NK-92 (cell line): ENCODE data around the gene LRRFIP1.
"Not testable (repeated sequence)": the region's sequence is repeated elsewhere in the genome, so short reads cannot be mapped to it uniquely, and the experiment has no call there.

Experiments used
- DNase-seq: peaks from one replicate; lab custom pipeline; 2025; ENCODE audit not compliant: unreplicated experiment; lab: John Stamatoyannopoulos, UW

The LRRFIP1 gene

GRCh38 chr2:237765875-237766274, 138.5 kb downstream of the LRRFIP1 start:
- no peak for DNase-seq

- DNase-seq: no peak
Measured at GRCh38 chr2:237766340-237766739, 139.0 kb downstream of the LRRFIP1 start.

GRCh38 chr2:237772513-237772912, 145.1 kb downstream of the LRRFIP1 start:
- DNase-seq: no peak

- no peak for DNase-seq
Measured at GRCh38 chr2:237773826-237774225, 146.4 kb downstream of the LRRFIP1 start.

- DNase-seq: no peak
Measured at GRCh38 chr2:237774811-237775553, 147.6 kb downstream of the LRRFIP1 start.

- no peak for DNase-seq
Measured at GRCh38 chr2:237779521-237779920, 152.1 kb downstream of the LRRFIP1 start.

GRCh38 chr2:237782181-237782580, 154.8 kb downstream of the LRRFIP1 start:
- DNase-seq: no peak

- DNase-seq: not testable (repeated sequence)
Measured at GRCh38 chr2:237783678-237784077, 156.3 kb downstream of the LRRFIP1 start.

- no peak for DNase-seq
Measured at GRCh38 chr2:237786936-237787335, 159.5 kb downstream of the LRRFIP1 start.

GRCh38 chr2:237790353-237790752, 163.0 kb downstream of the LRRFIP1 start:
- no peak for DNase-seq

- no peak for DNase-seq
Measured at GRCh38 chr2:237791977-237792727, 164.8 kb downstream of the LRRFIP1 start.

- no peak for DNase-seq
Measured at GRCh38 chr2:237797253-237797652, 169.9 kb downstream of the LRRFIP1 start.

GRCh38 chr2:237798236-237799059, 171.1 kb downstream of the LRRFIP1 start, which contains the start of gene RBM44:
Gene RBM44, plus strand, starts transcription at chr2:237798779. Its CDS starts 14,831 bp downstream, at chr2:237813610.
- DNase-seq: no peak

GRCh38 chr2:237799060-237799428, 171.7 kb downstream of the LRRFIP1 start:
- no peak for DNase-seq

- no peak for DNase-seq
Measured at GRCh38 chr2:237801466-237801865, 174.1 kb downstream of the LRRFIP1 start.

GRCh38 chr2:237806334-237806733, 178.9 kb downstream of the LRRFIP1 start:
- no peak for DNase-seq

- no peak for DNase-seq
Measured at GRCh38 chr2:237815637-237816036, 188.2 kb downstream of the LRRFIP1 start.

GRCh38 chr2:237816531-237816930, 189.1 kb downstream of the LRRFIP1 start:
- no peak for DNase-seq

GRCh38 chr2:237818066-237818473, 190.7 kb downstream of the LRRFIP1 start:
- DNase-seq: no peak

GRCh38 chr2:237819231-237819630, 191.8 kb downstream of the LRRFIP1 start:
- DNase-seq: no peak

- no peak for DNase-seq
Measured at GRCh38 chr2:237820421-237820820, 193.0 kb downstream of the LRRFIP1 start.
